GM20431 (cell line): Measurements from ENCODE around the gene RPS6KB2.
"Not testable (repeated sequence)": the region's sequence is repeated elsewhere in the genome, so short reads cannot be mapped to it uniquely, and the experiment has no call there.

Experiments
- in situ Hi-C: fragments of 300-500 bp; cut with MseI, MboI; formaldehyde crosslinking; loops from one replicate; pipeline ENCODE4 v1.15.0; 2020; ENCODE audit warnings: low sequenced_read_pairs; ENCODE audit not compliant: unreplicated experiment

The RPS6KB2 gene

GRCh38 chr11:67458266-67458665 is 30.0 kb downstream of the RPS6KB2 start:
- in situ Hi-C loops, result no loop called here

- in situ Hi-C loops, result no loop called here
These were observed 34.9 kb downstream of the RPS6KB2 start for GRCh38 chr11:67463186-67463585.

GRCh38 chr11:67463680-67464410 is 35.6 kb downstream of the RPS6KB2 start:
- in situ Hi-C loops, result no loop called here

- in situ Hi-C loops, result no loop called here
These were observed 36.3 kb downstream of the RPS6KB2 start for GRCh38 chr11:67464411-67465188.

GRCh38 chr11:67465189-67465510 is 36.9 kb downstream of the RPS6KB2 start:
- in situ Hi-C loops, result no loop called here

- in situ Hi-C loops, result not testable (repeated sequence)
These were observed 37.2 kb downstream of the RPS6KB2 start for GRCh38 chr11:67465530-67465929.

- in situ Hi-C loops, result no loop called here
These were observed 38.1 kb downstream of the RPS6KB2 start for GRCh38 chr11:67466367-67466766.

GRCh38 chr11:67466962-67467771 is 38.9 kb downstream of the RPS6KB2 start:
- in situ Hi-C loops, result no loop called here

GRCh38 chr11:67468056-67468455 is 39.8 kb downstream of the RPS6KB2 start:
- in situ Hi-C loops, result no loop called here

- in situ Hi-C loops, result no loop called here
These were observed 40.1 kb downstream of the RPS6KB2 start for GRCh38 chr11:67468456-67468758.

- in situ Hi-C loops, result no loop called here
These were observed 40.6 kb downstream of the RPS6KB2 start, which contains the start of gene TMEM134 for GRCh38 chr11:67468759-67469507. TMEM134 (minus strand) TSS chr11:67469251; CDS start chr11:67469192, 59 bp downstream.

GRCh38 chr11:67469508-67469811 is 41.2 kb downstream of the RPS6KB2 start:
- in situ Hi-C loops, result no loop called here

- in situ Hi-C loops, result no loop called here
These were observed 42.2 kb downstream of the RPS6KB2 start for GRCh38 chr11:67470337-67471002.

GRCh38 chr11:67472882-67473281 is 44.6 kb downstream of the RPS6KB2 start:
- in situ Hi-C loops, result no loop called here

- in situ Hi-C loops, result not testable (repeated sequence)
These were observed 48.4 kb downstream of the RPS6KB2 start for GRCh38 chr11:67476692-67477091.

- in situ Hi-C loops, result not testable (repeated sequence)
These were observed 49.2 kb downstream of the RPS6KB2 start for GRCh38 chr11:67477344-67478050.

- in situ Hi-C loops, result no loop called here
These were observed 54.1 kb downstream of the RPS6KB2 start for GRCh38 chr11:67482275-67482826.

- in situ Hi-C loops, result no loop called here
These were observed 54.8 kb downstream of the RPS6KB2 start, which contains the start of gene AIP for GRCh38 chr11:67482827-67483798. AIP (plus strand) TSS chr11:67483026; CDS start chr11:67483159, 133 bp downstream.
